ENCODE results near the gene RAD21L1.

- TF ChIP-seq CTCF (IDR thresholded peaks at IDR 0.05) (no peak), POLR2A (IDR thresholded peaks at IDR 0.05) (no peak)
Observed at GRCh38 chr20:1252416-1252815, 26.6 kb downstream of the RAD21L1 start.

Measured in Peyer's patch (tissue), 4 donors.